HFF-Myc (cell line): ENCODE data around the gene ESRRB.

Experiments
- DNase-seq: peaks from one replicate; pipeline ENCODE4 v3.0.0-alpha.2; 2011; ENCODE audit warnings: low read depth; ENCODE audit errors: extremely low read depth
- H3K4me3 ChIP-seq: replicated peaks from 2 replicates; pipeline ENCODE4 v1.5.1; 2011; ENCODE audit warnings: low read depth, mild to moderate bottlenecking, control low read depth, low read length
- TF ChIP-seq, protein P1 (sequence below): IDR thresholded peaks from 2 replicates; pipeline ENCODE4 v1.5.1; 2012; ENCODE audit warnings: mild to moderate bottlenecking, low read depth, low read length, control low read depth; ENCODE audit errors: missing control alignments

The ESRRB gene

DNA sequence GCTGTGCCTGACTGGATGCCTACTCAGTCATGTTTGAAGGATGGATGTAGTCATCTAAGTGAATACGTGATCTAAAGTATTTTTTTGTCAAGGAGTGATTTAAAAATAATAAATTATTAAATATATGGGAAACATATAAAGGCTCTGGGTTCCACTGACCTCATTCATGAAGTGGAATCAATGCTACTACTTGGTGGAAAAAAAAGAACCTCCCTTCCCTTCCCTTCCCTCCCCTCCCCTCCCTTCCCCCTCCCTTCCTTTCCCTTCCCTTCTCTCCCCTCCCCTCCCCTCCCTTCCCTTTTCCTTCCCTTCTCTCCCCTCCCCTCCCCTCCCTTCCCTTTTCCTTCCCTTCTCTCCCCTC lies 162.7 kb downstream of the ESRRB start:
- DNase-seq: no peak
- no peak overlapping the region for H3K4me3 ChIP-seq
- TF ChIP-seq, protein P1, sequence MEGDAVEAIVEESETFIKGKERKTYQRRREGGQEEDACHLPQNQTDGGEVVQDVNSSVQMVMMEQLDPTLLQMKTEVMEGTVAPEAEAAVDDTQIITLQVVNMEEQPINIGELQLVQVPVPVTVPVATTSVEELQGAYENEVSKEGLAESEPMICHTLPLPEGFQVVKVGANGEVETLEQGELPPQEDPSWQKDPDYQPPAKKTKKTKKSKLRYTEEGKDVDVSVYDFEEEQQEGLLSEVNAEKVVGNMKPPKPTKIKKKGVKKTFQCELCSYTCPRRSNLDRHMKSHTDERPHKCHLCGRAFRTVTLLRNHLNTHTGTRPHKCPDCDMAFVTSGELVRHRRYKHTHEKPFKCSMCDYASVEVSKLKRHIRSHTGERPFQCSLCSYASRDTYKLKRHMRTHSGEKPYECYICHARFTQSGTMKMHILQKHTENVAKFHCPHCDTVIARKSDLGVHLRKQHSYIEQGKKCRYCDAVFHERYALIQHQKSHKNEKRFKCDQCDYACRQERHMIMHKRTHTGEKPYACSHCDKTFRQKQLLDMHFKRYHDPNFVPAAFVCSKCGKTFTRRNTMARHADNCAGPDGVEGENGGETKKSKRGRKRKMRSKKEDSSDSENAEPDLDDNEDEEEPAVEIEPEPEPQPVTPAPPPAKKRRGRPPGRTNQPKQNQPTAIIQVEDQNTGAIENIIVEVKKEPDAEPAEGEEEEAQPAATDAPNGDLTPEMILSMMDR: no peak

DNA sequence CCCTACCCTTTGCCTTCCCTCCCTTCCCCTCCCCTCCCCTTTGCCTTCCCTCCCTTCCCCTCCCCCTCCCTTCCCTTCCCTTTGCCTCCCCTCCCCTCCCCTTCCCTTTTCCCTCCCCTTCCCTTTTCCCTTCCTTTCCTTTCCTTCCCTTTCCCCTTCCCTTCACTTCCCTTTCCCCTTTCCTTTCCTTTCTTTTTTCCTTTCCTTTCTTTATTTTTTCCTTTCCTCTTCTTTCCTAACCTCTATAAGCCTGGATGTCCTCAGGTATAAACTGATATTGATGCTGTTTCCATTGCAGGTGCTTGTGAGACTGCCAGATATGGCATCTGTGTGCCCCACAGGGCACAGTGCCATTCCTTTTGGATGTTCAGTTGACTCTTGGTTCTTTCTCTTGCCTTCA lies 163.2 kb downstream of the ESRRB start:
- DNase-seq: no peak
- no peak overlapping the region for H3K4me3 ChIP-seq
- TF ChIP-seq, protein P1: no peak

DNA sequence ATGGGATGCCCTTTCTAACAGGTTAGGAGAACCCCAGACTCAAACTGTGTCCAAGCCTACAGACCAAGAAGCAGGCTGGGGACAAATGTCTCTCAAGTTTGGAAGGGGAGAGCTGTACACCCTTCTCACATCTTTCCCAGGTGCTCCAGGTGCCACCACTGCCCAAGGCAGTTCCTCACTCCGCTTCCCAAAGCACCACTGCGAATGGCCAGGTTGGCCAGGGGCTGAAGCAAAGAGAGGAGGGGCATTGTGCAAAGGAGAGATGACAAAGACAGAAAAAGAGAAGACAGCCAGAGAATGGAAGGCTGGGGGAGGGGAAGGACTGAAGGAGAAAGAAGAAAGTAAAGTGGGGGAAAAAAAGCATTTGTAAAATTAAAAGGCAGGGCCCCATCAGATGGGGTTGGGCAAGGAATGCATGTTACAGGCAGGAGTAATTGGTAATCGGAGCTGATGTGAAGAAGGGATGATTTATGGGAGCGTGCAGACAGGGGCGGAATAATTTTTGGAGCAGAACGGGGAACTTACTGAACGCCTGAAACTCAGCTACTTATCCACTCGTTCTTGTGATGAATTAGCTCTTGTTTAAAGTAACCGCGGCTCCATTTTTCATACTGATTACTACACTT lies 165.8 kb downstream of the ESRRB start:
- no peak overlapping the region for H3K4me3 ChIP-seq
- TF ChIP-seq, protein P1: no peak
- DNase-seq: no peak

DNA sequence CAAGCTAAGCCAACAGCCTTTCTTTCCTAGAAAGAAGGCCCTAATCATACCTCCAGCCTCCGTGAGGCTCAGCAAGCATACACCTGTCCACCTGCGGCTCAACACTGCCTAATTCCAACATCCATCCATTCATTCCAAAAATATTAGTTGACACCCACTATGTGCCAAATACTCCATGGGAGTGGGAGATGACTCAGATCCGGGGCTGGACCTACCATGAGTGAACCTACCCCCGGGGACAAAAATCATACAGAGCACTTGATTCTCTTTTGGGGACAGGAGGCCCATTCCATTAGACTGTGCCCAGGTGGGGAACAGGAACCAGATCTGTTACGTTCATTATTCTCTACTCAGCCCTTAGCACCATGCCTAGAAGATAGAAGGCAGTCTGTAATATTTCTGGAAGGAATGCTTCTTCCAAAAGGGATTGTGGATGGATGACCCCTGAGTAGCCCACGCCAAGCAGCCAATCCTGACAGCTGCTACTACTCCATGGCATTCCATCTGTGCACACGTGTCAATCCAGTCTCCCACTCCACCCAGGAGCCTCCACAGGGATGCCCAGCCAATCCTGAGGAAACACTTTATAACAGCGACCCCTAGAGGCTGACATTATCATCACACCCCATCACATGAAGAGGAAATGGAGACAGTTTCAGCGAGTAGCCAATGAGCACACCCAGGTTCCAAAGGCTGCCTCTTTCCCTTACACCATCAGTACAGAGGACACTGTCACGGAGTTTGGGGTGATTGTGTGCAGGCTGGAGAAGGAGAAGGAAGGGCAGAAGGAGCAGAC lies 170.7 kb downstream of the ESRRB start:
- peak; percentile 3 for DNase-seq
- no peak overlapping the region for H3K4me3 ChIP-seq
- TF ChIP-seq, protein P1: peak; percentile 62

DNA sequence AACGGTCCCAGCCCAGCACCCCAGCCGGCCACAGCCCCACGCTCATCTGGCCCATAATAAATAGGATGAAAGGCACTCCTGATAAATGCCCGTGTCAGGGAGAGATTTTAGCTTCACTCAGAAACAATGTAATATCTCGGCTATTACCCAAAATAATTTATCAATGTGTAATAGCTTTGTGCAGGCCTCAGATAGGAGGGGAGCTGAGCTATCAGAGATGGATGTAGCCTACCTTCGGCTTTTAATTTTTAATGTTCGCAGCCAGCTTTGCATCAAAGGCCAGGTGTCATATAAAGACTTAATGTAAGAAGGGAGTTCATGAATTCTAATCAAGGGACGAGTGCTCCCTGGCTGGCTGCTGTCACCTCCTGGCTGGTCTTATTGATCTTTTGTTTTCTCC lies 171.9 kb downstream of the ESRRB start:
- no peak overlapping the region for H3K4me3 ChIP-seq
- DNase-seq: no peak
- TF ChIP-seq, protein P1: no peak

DNA sequence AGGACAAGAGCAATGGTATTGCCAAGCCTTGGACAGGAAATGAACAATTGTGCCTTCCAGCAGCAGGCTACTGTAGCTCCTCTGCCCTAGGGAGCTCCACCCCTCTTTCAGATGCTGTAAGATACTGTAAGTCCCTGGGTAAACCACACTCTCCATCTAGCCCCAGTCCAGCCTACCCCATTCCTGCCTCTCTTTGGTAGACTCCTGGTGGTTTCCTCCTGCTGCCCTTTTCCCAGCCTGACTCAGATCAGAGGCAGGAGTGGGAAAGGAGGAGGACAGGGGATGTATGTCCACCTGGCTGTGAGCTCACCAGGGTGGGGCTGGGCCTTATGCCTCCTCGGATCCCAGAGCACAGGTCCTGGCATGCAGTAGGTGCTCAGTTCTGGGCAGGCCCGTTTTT lies 174.6 kb downstream of the ESRRB start:
- TF ChIP-seq, protein P1: no peak
- DNase-seq: peak; percentile 6
- H3K4me3 ChIP-seq: no peak overlapping the region

DNA sequence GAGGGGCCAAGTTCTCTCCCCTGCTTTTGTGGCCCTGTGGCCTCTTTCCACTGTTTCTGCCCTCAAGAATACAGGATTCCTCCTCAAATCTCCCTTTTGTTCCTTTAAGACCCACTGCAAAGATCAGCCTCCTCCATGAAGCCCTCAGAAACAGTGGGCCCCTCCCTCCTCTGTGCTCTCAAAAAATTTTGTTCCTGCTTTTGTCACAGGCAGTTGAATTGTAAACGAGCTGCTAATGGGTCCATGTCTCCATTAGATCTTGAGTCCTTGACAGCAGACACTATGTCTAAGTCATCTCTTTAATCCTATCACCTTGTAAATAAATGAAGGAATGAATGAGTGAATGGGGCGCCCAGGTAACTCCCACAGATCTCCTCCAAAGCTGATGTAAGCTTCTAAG lies 175.2 kb downstream of the ESRRB start:
- TF ChIP-seq, protein P1: no peak
- H3K4me3 ChIP-seq: no peak overlapping the region
- no peak for DNase-seq
